ENCODE measurements around the gene LIMS2.

LIMS2 gene

GRCh38 chr2:127661072-127661649, 14.2 kb downstream of the LIMS2 start:
- no peak for TF ChIP-seq ZNF565 (CRISPR knock-in tag; conservative IDR thresholded peaks at IDR 0.05; ENCODE audit: low read depth)
- TF ChIP-seq TSHZ2 (CRISPR knock-in tag; IDR thresholded peaks at IDR 0.05), result no peak
- no peak for TF ChIP-seq CSDC2 (CRISPR knock-in tag; IDR thresholded peaks at IDR 0.05)
- TF ChIP-seq POU6F1 (CRISPR knock-in tag; IDR thresholded peaks at IDR 0.05; ENCODE audit: borderline replicate concordance, low read depth), result no peak
- TF ChIP-seq ZNF8 (CRISPR knock-in tag; IDR thresholded peaks at IDR 0.05), result no peak
- no peak for TF ChIP-seq ZC3H10 (CRISPR knock-in tag; IDR thresholded peaks at IDR 0.05)
- TF ChIP-seq CSRNP3 (CRISPR knock-in tag; IDR thresholded peaks at IDR 0.05), result no peak
- no peak for ATAC-seq

- no peak for TF ChIP-seq GLIS3 (CRISPR knock-in tag; IDR thresholded peaks at IDR 0.05)
- no peak for TF ChIP-seq ARNTL (CRISPR knock-in tag; IDR thresholded peaks at IDR 0.05; ENCODE audit: borderline replicate concordance, low read depth)
- TF ChIP-seq ZNF70 (CRISPR knock-in tag; IDR thresholded peaks at IDR 0.05), result no peak
- TF ChIP-seq SNAI2 (CRISPR knock-in tag; IDR thresholded peaks at IDR 0.05), result no peak
- TF ChIP-seq ZNF565 (CRISPR knock-in tag; conservative IDR thresholded peaks at IDR 0.05; ENCODE audit: low read depth), result no peak
- TF ChIP-seq TCF4 (CRISPR knock-in tag; IDR thresholded peaks at IDR 0.05; ENCODE audit: borderline replicate concordance), result no peak
- no peak for TF ChIP-seq CSDC2 (CRISPR knock-in tag; IDR thresholded peaks at IDR 0.05)
- TF ChIP-seq ZNF8 (CRISPR knock-in tag; IDR thresholded peaks at IDR 0.05), result no peak
- no peak for TF ChIP-seq TOX (CRISPR knock-in tag; IDR thresholded peaks at IDR 0.05; ENCODE audit: borderline replicate concordance)
- no peak for TF ChIP-seq CREB5 (CRISPR knock-in tag; IDR thresholded peaks at IDR 0.05; ENCODE audit: low read depth)
- no peak for TF ChIP-seq ZFP3 (CRISPR knock-in tag; IDR thresholded peaks at IDR 0.05)
- TF ChIP-seq ESRRG (CRISPR knock-in tag; IDR thresholded peaks at IDR 0.05), result no peak
- TF ChIP-seq PATZ1 (CRISPR knock-in tag; IDR thresholded peaks at IDR 0.05; ENCODE audit: borderline replicate concordance), result no peak
- TF ChIP-seq ZFP30 (CRISPR knock-in tag; IDR thresholded peaks at IDR 0.05), result no peak
- no peak for TF ChIP-seq ISL1 (CRISPR knock-in tag; IDR thresholded peaks at IDR 0.05)
- TF ChIP-seq TSHZ2 (CRISPR knock-in tag; IDR thresholded peaks at IDR 0.05), result no peak
- no peak for TF ChIP-seq POU6F1 (CRISPR knock-in tag; IDR thresholded peaks at IDR 0.05; ENCODE audit: borderline replicate concordance, low read depth)
- TF ChIP-seq BACH2 (CRISPR knock-in tag; IDR thresholded peaks at IDR 0.05; ENCODE audit: borderline replicate concordance), result no peak
- TF ChIP-seq ZC3H10 (CRISPR knock-in tag; IDR thresholded peaks at IDR 0.05), result no peak
- TF ChIP-seq PPARA (CRISPR knock-in tag; IDR thresholded peaks at IDR 0.05; ENCODE audit: borderline replicate concordance), result no peak
- ATAC-seq, result no peak
These were observed 15.1 kb downstream of the LIMS2 start for GRCh38 chr2:127660291-127660578.
